Activated CD4-positive, alpha-beta T cell treated with anti-CD3 and anti-CD28 coated beads, Interleukin-2, amount 50 U/mL, for 48 hours (primary cell): Measurements from ENCODE around the gene CEP70.
"Not testable (repeated sequence)": the region's sequence is repeated elsewhere in the genome, so short reads cannot be mapped to it uniquely, and the experiment has no call there.

Experiments used
- DNase-seq, 2 experiments: peaks; one replicate each; pipeline ENCODE4 v3.0.0-alpha.2; 2020

Gene CEP70, protein sequence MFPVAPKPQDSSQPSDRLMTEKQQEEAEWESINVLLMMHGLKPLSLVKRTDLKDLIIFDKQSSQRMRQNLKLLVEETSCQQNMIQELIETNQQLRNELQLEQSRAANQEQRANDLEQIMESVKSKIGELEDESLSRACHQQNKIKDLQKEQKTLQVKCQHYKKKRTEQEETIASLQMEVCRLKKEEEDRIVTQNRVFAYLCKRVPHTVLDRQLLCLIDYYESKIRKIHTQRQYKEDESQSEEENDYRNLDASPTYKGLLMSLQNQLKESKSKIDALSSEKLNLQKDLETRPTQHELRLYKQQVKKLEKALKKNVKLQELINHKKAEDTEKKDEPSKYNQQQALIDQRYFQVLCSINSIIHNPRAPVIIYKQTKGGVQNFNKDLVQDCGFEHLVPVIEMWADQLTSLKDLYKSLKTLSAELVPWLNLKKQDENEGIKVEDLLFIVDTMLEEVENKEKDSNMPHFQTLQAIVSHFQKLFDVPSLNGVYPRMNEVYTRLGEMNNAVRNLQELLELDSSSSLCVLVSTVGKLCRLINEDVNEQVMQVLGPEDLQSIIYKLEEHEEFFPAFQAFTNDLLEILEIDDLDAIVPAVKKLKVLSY

DNA sequence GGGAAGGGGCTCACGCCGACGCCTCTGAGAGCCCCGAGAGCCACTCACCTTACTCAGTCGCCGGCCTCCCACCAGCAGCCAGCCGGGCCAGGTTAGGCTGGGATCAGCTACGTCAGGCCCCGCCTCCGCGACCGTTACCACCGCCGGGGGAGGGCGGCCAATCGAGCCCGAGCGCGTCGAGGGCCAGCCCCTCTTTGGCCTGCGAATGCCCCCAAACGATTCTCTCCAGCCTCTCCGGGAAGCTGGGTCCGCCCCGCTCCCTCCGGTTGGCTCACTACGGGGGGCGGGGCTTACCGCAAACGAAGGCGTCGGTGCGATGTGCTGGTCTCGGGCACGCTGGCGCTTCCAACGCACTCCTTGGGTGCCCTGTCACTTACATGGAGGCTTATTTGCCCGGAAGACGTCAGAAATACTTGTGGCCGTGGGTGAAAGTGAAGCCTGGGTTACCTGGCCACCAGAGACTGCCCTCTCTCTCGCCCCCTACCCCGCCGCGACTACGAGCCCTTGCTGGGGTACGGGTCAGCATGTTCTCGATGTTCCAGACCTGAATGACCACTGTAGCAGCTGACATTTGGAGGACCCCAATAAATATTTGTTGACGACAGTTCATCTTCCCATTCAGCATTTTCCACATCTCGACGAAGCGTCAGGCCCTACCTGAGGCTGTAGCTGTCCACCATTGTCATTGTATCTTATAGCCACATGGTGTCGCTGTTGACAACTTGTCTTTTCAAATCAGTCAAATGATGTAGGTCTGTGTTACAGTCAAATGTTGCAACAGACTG is at the start of gene CEP70:
CEP70 (minus strand) TSS at position 111 of the 785 bp plus-strand sequence. CDS start 21,333 bp downstream, outside the sequence.
- peak; percentile 85 to 90 for DNase-seq

GRCh38 chr3:138642927-138643253 is 48.8 kb upstream of the CEP70 start:
- no peak for DNase-seq

DNA sequence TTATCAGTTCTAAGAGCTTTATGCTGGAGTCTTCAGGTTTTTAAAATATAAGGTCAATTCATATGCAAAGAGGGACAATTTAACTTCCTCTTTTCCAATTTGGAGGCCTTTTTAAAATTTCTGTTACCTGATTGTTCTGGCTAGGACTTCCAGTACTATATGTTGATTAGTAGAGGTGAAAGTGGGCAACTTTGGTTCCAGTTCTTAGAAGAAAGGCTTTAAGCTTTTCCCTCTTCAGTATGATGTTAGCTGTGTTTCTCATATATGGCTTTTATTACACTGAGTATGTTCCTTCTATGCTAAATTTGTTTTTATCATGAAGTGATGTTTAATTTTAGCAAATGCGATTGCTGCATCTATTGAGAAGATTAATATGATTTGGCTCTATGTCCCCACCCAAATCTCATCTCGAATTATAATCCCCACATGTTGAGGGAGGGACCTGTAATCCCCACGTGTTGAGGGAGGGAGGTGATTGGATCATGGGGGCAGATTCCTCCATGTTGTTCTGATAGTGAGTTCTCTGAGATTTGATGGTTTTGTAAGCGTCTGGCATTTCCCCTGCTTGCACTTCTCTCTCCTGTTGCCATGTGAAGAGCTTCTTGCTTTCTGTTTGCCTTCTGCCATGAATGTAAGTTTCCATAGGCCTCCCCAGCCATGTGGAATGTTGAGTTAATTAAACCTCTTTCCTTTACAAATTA is 48.3 kb upstream of the CEP70 start:
- no peak for DNase-seq

DNA sequence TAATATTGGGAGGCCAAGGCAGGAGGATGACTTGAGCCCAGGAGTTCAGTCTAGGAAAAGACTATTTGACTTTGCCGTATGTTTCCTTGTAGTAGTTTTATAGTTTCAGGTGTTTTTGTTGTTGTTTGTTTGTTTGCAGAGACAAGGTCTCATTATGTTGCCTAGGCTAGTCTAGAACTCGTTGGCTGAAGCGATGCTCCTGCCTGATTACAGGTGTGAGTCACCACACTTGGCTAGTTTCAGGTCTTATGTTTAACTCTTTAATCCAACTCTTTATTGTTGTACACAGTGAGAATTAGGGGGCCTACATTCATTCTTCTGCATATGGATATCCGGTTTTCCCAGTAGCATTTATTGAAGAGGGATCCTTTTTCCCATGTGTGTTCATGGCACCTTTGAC is 46.5 kb upstream of the CEP70 start:
- no peak for DNase-seq

GRCh38 chr3:138638641-138639040 is 44.6 kb upstream of the CEP70 start:
- no peak for DNase-seq

- no peak for DNase-seq
Observed at GRCh38 chr3:138629526-138629925, 35.5 kb upstream of the CEP70 start.

GRCh38 chr3:138625707-138626365 is 31.8 kb upstream of the CEP70 start:
- no peak for DNase-seq

GRCh38 chr3:138624518-138624917 is 30.5 kb upstream of the CEP70 start:
- no peak for DNase-seq

DNA sequence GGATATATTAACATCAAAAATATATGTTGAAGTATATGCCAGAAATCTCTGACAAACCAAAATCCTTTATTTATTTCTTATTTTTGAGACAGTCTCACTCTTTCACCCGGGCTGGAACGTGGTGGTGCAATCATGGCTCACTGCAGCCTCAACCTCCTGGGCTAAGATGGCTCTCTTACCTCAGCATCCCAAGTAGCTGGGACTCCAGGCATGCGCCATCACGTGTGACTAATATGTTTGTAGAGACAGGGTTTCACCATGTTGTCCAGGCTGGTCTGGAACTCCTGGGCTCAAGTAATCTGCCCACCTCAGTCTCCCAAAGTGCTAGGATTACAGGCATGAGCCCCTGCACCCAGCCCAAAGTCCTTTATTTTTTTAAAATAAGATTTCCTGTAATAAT is 26.4 kb upstream of the CEP70 start:
- DNase-seq, result no peak

DNA sequence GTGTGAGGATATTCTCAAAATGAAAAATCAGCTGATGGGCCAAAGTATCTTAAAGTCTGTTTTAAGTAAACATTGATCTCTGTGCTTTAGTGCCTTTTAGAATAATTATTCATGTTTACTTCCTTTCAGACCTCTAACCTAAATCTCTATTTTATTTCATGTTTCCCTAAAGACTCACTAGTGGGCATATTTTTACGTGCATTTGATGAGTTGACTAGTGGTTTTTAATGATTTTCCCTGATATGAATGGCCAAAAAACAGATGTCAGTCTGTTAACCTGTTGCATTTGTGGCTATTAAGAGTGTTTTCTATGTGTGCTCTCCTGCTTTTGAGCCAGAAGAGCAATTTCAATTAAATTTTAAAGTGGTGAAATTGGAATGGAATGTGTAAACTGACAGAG is 21.4 kb upstream of the CEP70 start:
- no peak for DNase-seq

DNA sequence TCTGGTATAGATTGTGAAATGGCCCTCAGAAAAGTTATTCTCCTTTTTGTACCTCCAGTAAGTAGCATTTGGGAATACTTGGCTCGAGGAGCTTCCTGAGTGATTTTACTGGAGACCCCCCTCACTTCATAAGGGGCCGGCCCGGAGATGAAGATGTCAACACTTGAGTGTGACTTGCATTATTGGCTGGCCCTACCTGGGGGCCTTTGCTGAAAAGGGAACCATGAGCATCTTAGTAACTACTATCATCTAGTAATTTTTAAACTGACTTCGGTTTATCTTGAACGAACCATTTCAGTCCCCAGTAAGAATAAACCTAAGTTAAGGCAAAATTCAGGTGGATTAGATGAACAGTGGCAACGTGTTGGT is 15.8 kb upstream of the CEP70 start:
- DNase-seq, result no peak

DNA sequence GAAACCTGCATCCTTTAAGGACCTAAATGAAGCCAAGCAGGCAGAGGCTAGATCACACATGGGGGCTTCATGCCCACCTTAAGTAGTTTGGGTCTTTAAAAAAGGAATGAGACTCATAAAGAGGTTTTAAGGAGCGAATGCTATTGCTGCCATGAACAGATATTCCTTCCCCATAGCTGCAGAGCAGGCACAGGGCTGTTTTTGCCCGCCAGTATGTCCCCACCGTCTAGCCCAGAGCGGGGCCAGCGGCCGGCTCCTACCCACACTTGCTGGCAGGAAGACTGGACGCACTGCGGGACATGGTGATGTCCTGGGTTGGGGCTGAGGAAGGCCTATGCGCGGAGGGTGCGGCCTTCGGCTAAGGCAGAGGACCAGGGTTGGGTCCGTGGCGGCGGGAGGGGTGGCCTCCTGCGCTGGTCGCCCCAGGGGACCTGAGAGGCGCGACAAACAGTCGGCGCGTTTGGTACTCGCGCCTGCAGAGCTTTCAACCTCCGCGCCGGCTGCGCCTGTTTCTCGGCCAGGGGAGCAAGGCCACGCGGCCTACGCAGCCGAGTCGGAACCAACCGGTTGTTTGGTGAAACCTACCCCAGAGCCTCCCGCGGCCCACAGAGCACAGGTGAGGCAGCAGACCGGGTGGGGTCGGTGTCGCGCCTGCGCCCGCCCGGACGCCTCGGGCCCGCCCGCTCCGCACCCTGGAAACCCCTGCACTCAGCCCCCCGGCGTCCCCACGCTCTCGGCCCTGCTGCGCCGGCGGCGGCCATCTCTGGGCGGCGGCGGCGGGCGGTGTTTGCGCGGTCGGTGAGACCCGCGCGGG is 14.5 kb upstream of the CEP70 start, which contains the start of gene FAIM:
FAIM (plus strand) TSS at position 450 of the 814 bp plus-strand sequence. CDS start 10,956 bp downstream, outside the sequence.
- DNase-seq, result peak; percentile 61 to 69

DNA sequence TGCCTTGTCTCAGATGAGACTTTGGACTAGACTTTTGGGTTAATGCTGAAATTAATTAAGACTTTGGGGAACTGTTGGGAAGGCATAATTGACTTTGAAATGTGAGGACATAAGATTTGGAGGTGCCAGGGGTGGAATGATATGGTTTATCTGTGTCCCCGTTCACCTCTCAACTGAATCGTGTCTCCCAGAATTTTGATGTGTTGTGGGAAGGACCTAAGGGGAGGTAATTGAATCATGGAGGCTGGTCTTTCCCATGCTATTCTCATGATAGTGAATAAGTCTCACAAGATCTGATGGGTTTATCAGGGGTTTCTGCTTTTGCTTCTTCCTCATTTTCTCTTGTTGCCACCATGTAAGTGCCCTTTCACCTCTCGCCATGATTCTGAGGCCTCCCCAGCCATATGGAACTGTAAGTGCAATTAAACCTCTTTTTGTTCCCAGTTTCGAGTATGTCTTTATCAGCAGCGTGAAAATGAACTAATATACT is 10.1 kb upstream of the CEP70 start:
- not testable (repeated sequence) for DNase-seq

- DNase-seq, result not testable (repeated sequence)
Observed at GRCh38 chr3:138601661-138602060, 7.6 kb upstream of the CEP70 start.

DNA sequence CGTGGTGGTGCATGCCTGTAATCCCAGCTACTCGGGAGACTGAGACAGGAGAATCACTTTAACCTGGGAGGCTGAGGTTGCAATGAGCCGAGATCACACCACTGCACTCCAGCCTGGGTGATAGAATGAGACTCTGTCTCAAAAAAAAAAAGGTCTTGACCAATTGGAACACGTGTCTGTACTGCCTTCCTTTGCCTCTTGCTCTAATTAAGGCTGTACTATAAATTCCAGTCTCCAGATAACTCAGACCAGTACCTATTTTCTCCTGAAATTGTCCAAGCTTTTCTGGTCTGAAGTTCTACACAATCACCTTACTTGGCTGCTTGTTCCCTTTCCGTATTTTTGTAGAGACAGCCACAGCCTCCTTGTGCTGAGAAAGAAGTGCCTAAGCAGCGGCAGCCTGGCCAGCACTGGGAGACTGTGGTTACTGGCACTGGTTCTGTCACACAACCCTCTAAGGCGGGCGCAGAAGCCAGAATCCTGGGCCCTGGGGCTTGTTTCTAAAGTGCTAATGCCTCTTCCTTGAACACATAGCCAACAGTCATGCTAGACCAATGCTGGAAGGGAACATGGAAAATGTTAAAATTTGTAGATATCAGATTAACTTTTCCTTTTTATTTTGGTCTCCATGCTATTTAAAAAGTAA is 6.2 kb upstream of the CEP70 start:
- no peak for DNase-seq

GRCh38 chr3:138598534-138598933 is 4.5 kb upstream of the CEP70 start:
- no peak for DNase-seq

GRCh38 chr3:138597186-138597976 is 3.3 kb upstream of the CEP70 start:
- not testable (repeated sequence) for DNase-seq

GRCh38 chr3:138594935-138595610 is 1.0 kb upstream of the CEP70 start:
- DNase-seq, result no peak

DNA sequence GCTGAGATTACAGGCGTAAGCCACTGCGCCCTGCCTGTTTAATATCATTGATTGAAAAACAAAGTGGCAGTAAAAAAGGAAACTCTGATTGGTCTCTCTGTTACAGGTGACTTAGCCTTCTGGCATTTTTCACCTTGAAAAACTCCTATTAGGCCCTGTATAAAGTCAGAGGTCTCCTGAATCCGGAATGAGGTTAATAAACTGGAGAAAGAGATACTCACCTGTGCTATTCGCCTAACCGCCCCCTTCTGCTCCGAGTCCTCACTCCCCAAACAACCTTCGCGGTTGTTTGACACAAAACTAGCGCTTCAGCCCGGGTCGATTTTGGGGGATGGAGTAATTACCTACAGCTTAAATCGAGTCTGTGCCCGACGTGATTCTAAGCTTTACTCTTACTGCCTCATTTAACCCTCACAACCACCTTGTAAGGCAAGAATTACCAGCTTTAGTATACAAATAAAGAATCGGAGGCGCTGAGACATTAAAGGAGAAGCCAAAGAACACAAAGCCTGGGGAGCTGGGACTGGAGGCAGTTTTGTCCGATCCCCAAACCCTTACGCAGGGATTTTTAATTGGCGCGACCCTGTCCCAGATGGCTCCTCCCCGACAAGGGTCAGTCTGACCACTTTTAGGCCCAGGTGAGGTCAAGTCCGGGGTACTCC is 441 bp downstream of the CEP70 start:
- DNase-seq, result no peak
